Testis (tissue), 2 donors: ENCODE results near the gene RPS6KL1.

Experiments
- CTCF ChIP-seq, 3 experiments: fragments of 450-650 bp in 2 of 3; fragments of 200-600 bp in 1 of 3; sonication (generic) in 1 of 3; IDR thresholded peaks; one replicate each; pipeline ENCODE4 v1.5.1; 2016 to 2019; ENCODE audit warnings: antibody characterized with exemption in 3 of 3, mild to moderate bottlenecking in 2 of 3, moderate library complexity in 1 of 3
- POLR2A ChIP-seq: fragments of 450-650 bp; IDR thresholded peaks from one replicate; pipeline ENCODE4 v1.6.1; 2017; ENCODE audit warnings: antibody characterized with exemption, mild to moderate bottlenecking, moderate library complexity

- TF ChIP-seq CTCF (IDR thresholded peaks at IDR 0.05), result no peak
- no peak for TF ChIP-seq POLR2A
Observed at GRCh38 chr14:74891870-74892269, 31.2 kb downstream of the RPS6KL1 start.
